Nephron (organoid): Measurements from ENCODE around the gene MAP3K6.

ENCODE experiments used
- H3K27ac Mint-ChIP-seq, 3 experiments: 2 replicates each; pipeline ENCODE4 v1.8.0; 2020; ENCODE audit warnings: mixed read lengths in 3 of 3, mild to moderate bottlenecking in 2 of 3, moderate library complexity in 1 of 3
- H3K27me3 Mint-ChIP-seq: 2 replicates; pipeline ENCODE4 v1.8.0; 2021; ENCODE audit warnings: low read depth, mild to moderate bottlenecking, moderate library complexity, mixed read lengths
- H3K36me3 Mint-ChIP-seq: 2 replicates; pipeline ENCODE4 v1.8.0; 2020; ENCODE audit warnings: low read depth, mixed read lengths
- H3K4me1 Mint-ChIP-seq: 2 replicates; pipeline ENCODE4 v1.8.0; 2020; ENCODE audit warnings: mixed read lengths
- H3K4me3 Mint-ChIP-seq, 3 experiments: 2 replicates each; pipeline ENCODE4 v1.8.0; 2020; ENCODE audit warnings: mild to moderate bottlenecking in 3 of 3, mixed read lengths in 3 of 3, moderate library complexity in 2 of 3
- H3K9me3 Mint-ChIP-seq: 2 replicates; pipeline ENCODE4 v1.8.0; 2020; ENCODE audit warnings: mixed read lengths
- TF ChIP-seq, protein P1 (sequence below), 3 experiments: fragments of 200-600 bp; sonication (generic); IDR thresholded peaks; one replicate each; pipeline ENCODE4 v1.5.0; 2021; ENCODE audit warnings: antibody characterized with exemption in 3 of 3; ENCODE audit not compliant: unreplicated experiment in 3 of 3

Gene MAP3K6

DNA sequence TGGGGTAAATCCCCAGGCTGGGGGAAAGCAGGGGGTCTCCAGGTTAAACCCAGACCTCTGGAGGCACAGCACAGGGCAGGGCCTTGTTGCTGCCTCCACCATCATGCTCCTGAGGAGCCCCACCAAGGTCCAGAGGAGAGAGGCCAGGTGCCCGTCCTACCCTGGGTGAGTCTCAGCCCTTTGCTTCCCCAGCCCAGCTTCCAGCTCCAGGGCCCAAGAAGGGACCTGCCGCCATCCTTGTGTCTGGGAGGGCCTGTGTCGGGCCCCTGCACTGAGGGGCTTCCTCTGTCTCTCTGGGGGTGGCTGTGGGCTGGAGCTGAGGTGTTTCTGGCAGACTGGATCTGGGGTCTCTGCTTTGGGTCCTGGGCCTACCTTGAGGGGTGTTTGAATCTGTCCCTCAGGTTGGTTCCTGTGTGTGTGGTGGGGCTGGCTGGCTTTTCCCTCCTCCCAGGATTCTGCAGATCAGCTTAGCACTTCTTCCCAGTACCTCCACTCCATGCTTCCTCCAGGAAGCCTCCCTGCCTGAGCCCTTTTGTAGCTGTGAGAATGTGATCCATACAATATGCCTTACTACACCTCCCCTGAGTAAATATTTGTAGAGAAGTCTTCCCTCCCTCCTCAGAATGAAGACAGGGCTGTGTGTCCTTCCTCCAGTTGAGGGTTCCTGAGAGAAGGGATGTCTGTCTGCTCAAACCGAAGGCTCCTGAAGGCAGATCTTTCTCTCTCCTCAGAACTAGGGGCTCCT, 31.8 kb upstream of the MAP3K6 start:
- TF ChIP-seq, protein P1, sequence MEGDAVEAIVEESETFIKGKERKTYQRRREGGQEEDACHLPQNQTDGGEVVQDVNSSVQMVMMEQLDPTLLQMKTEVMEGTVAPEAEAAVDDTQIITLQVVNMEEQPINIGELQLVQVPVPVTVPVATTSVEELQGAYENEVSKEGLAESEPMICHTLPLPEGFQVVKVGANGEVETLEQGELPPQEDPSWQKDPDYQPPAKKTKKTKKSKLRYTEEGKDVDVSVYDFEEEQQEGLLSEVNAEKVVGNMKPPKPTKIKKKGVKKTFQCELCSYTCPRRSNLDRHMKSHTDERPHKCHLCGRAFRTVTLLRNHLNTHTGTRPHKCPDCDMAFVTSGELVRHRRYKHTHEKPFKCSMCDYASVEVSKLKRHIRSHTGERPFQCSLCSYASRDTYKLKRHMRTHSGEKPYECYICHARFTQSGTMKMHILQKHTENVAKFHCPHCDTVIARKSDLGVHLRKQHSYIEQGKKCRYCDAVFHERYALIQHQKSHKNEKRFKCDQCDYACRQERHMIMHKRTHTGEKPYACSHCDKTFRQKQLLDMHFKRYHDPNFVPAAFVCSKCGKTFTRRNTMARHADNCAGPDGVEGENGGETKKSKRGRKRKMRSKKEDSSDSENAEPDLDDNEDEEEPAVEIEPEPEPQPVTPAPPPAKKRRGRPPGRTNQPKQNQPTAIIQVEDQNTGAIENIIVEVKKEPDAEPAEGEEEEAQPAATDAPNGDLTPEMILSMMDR (IDR thresholded peaks at IDR 0.05; ENCODE audit: unreplicated experiment in 3 of 3): no peak
- Mint-ChIP-seq H3K27me3 (peaks cover 4% of the 10 kb centered on the region), H3K9me3 (no peaks in the 10 kb centered on the region), H3K36me3 (no peaks in the 10 kb centered on the region), H3K27ac (peak overlapping the region; percentile 17 to 61 (median 60)), H3K4me3 (no peak overlapping the region), H3K4me1 (peaks cover 52% of the 10 kb centered on the region)

DNA sequence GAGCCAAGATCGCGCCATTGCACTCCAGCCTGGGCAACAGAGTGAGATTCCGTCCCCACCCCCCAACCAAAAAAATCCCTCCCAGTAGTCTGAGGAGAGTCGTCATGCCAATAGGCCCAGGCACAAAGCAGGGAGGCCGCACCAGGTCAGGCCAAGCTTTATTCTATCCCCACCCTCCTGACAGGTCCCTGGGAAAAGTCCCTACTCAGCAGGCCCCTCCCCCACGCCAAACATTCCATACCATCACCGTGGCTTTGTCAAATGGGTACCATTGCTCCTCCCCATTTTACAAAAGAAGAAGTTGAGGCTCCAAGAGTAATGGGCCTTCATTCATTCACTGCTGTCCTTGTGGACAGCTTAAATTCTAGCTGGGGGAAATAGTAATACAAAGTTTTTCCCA, 31.0 kb upstream of the MAP3K6 start:
- Mint-ChIP-seq H3K4me1 (peaks cover 43% of the 10 kb centered on the region), H3K9me3 (no peaks in the 10 kb centered on the region), H3K27me3 (peaks cover 4% of the 10 kb centered on the region), H3K4me3 (no peak overlapping the region), H3K27ac (peak overlapping the region in 1 of 3 experiments; percentile 33), H3K36me3 (no peaks in the 10 kb centered on the region)
- TF ChIP-seq, protein P1 (IDR thresholded peaks at IDR 0.05; ENCODE audit: unreplicated experiment in 3 of 3): no peak

DNA sequence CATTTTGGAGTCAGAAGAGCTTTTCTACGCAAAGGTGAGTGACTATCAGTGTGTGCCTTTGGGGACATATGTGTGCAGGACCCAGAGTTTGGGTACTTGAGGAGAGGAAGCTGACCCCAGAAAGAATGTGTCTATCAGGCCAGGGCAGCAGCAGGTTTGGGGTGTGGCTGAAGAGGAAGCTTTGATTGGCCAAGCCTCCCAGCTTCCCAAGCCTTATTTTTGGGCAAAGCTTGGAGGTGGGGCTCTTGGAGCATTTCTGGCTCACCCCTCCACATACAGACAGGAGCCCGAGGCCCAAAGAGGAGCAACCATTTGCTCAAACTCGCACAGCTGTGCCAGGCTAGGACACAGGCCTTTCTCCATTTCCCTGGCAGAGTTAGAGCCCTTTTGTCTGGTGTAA, 30.3 kb upstream of the MAP3K6 start:
- H3K4me1 Mint-ChIP-seq: peaks cover 40% of the 10 kb centered on the region
- no peaks in the 10 kb centered on the region for H3K36me3 Mint-ChIP-seq
- TF ChIP-seq, protein P1 (IDR thresholded peaks at IDR 0.05; ENCODE audit: unreplicated experiment in 3 of 3): no peak
- no peak overlapping the region for H3K4me3 Mint-ChIP-seq
- H3K9me3 Mint-ChIP-seq: no peaks in the 10 kb centered on the region
- peaks cover 6% of the 10 kb centered on the region for H3K27me3 Mint-ChIP-seq
- peak overlapping the region in 1 of 3 experiments; percentile 47 for H3K27ac Mint-ChIP-seq

DNA sequence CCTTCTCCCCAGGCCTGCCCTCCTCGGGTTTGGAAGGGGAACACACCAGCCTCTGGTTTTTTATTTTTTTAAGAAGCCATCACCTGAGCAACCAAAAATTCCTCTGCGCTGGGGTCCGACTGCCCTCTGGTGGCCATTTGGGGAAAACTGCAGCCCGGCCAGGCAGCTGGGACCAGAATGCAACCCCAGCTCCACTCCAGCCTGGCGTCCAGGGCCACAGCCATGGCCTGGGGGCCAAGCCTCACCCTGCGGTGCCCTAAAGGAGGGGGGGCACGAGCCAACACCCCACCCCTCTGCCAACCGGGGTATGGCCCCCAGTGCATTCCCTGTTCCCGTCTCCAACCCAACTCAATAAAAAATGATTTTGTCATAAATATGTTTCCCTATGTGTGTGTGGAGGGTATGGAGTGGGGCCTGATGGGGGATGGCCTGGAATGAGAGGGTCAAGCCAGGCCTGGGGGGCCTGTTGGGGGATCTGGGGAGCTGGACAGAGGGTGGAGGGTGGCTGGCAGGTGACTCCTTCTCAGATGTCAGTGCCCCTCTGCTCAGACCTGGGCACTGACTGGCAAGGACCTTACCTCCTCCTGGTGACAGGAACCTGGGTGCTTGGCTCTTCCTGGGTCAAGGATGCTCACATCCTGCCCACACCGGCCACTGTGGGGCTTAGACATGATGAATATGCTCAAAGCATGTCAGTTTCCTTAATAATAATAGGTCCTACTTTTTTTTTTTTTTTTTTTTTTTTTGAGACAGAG, 28.9 kb upstream of the MAP3K6 start:
- H3K4me3 Mint-ChIP-seq: peak overlapping the region in 2 of 3 experiments; percentile 44 to 45

DNA sequence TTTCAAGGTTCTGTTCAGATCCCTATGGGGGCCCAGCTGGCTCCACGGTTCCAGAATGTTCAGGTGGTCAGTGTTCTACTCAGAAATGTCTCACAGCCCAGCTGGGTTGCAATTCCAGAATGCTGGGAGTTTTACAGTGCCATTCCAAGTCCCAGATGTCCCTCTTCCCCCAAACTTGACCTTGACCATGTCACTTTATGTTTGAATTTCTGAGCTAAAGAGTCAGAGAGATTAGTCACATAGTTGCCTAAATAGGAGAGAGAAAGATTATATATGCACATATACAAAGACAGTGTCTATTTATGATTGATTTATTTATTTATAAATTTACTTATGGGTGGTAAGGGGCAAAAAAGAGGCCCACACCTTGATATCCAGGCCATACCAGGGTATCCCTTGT, 28.2 kb upstream of the MAP3K6 start:
- H3K4me3 Mint-ChIP-seq: peak overlapping the region; percentile 62 to 65 (median 65)
- H3K36me3 Mint-ChIP-seq: no peaks in the 10 kb centered on the region
- H3K4me1 Mint-ChIP-seq: peaks cover 34% of the 10 kb centered on the region
- H3K27ac Mint-ChIP-seq: no peak overlapping the region
- no peaks in the 10 kb centered on the region for H3K9me3 Mint-ChIP-seq
- TF ChIP-seq, protein P1 (IDR thresholded peaks at IDR 0.05; ENCODE audit: unreplicated experiment in 3 of 3): no peak
- H3K27me3 Mint-ChIP-seq: peaks cover 11% of the 10 kb centered on the region

More for the DNA sequence above, 28.9 kb upstream of the MAP3K6 start:
- Mint-ChIP-seq H3K36me3 (no peaks in the 10 kb centered on the region), H3K9me3 (no peaks in the 10 kb centered on the region), H3K4me1 (peaks cover 37% of the 10 kb centered on the region), H3K27me3 (peaks cover 11% of the 10 kb centered on the region), H3K27ac (no peak overlapping the region)
- TF ChIP-seq, protein P1 (IDR thresholded peaks at IDR 0.05; ENCODE audit: unreplicated experiment in 3 of 3): peak; percentile 86 to 96 (median 93)
